RWPE2 (cell line): ENCODE data around the gene IFNW1.
"Not testable (repeated sequence)": the region's sequence is repeated elsewhere in the genome, so short reads cannot be mapped to it uniquely, and the experiment has no call there.

Source experiments
- ATAC-seq: fragments of 200-7000 bp; cut with Tn5 transposase; 3 replicates; pipeline ENCODE4 v1.9.1; 2021; ENCODE audit warnings: low read depth
- DNase-seq: peaks from one replicate; pipeline ENCODE4 v3.0.0-alpha.2; 2020; ENCODE audit warnings: low spot score
- H3K27ac ChIP-seq: fragments of 450-650 bp; 2 replicates; pipeline ENCODE4 v1.5.1; 2017; ENCODE audit warnings: mild to moderate bottlenecking; ENCODE audit not compliant: poor library complexity, severe bottlenecking
- H3K27me3 ChIP-seq: fragments of 250-450 bp; sonication (Bioruptor Pico); 2 replicates; pipeline ENCODE4 v1.5.1; 2021; ENCODE audit warnings: mild to moderate bottlenecking, moderate library complexity; ENCODE audit not compliant: insufficient read depth, poor library complexity, severe bottlenecking
- H3K36me3 ChIP-seq: fragments of 250-450 bp; sonication (Bioruptor Pico); 2 replicates; pipeline ENCODE4 v1.5.1; 2020; ENCODE audit warnings: low read depth, mild to moderate bottlenecking, moderate library complexity
- H3K4me1 ChIP-seq: fragments of 250-450 bp; sonication (Bioruptor Pico); 2 replicates; pipeline ENCODE4 v1.5.1; 2021; ENCODE audit warnings: mild to moderate bottlenecking, moderate library complexity; ENCODE audit not compliant: insufficient read depth, poor library complexity, severe bottlenecking
- H3K4me3 ChIP-seq: fragments of 250-450 bp; sonication (Bioruptor Pico); 2 replicates; pipeline ENCODE4 v1.5.1; 2021; ENCODE audit warnings: mild to moderate bottlenecking, moderate library complexity; ENCODE audit not compliant: severe bottlenecking
- H3K9me3 ChIP-seq: fragments of 250-450 bp; sonication (Bioruptor Pico); 2 replicates; pipeline ENCODE4 v1.5.1; 2021; ENCODE audit warnings: mild to moderate bottlenecking, moderate library complexity; ENCODE audit not compliant: severe bottlenecking
- CTCF ChIP-seq: fragments of 450-650 bp; IDR thresholded peaks from one replicate; pipeline ENCODE4 v1.5.1; 2017; ENCODE audit warnings: mild to moderate bottlenecking, moderate library complexity; ENCODE audit not compliant: poor library complexity, severe bottlenecking

IFNW1 gene

DNA sequence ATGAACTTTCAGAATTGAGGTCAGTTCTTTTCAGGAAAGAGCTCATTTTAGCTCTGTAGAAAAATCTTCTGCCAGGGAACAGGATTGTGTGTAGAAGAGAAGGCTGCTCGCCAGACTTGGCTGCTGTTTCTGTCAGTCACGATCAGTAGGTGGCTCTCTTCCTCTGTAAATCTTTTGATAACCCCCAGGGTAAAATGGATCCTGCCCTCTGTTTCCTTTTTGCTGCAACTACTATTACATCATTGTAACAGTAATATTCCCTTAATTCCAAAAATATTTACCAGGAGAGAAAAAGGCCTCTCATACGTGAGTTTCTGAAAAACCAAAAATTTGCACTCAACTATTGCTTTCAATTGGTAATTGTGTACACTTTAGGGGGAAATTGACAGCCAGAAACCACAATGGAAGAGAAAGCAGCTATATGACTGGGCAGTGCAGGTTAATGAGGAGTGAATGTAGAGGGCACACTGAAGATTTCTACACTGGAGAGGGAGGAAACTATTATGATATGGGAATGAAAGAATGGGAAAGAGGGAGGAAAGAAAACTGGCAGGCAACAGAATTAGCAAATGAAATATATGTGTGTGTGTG lies 12.5 kb upstream of the IFNW1 start:
- H3K9me3 ChIP-seq, result no peaks in the 10 kb centered on the region
- no peak overlapping the region for H3K27ac ChIP-seq
- peaks cover 12% of the 10 kb centered on the region for H3K27me3 ChIP-seq
- peaks cover 6% of the 10 kb centered on the region for H3K4me1 ChIP-seq
- ATAC-seq (peak; percentile 84), DNase-seq (no peak)
- H3K36me3 ChIP-seq, result no peaks in the 10 kb centered on the region; the same call in 1 of the 2 replicates
- no peak overlapping the region for H3K4me3 ChIP-seq
- TF ChIP-seq CTCF, result peak; percentile 53

GRCh38 chr9:21153336-21154017 lies 11.8 kb upstream of the IFNW1 start:
- TF ChIP-seq CTCF, result no peak
- Histone ChIP-seq H3K4me1 (peaks cover 6% of the 10 kb centered on the region), H3K36me3 (no peaks in the 10 kb centered on the region; the same call in 1 of the 2 replicates), H3K9me3 (peaks cover 2% of the 10 kb centered on the region), H3K27me3 (peaks cover 12% of the 10 kb centered on the region), H3K4me3 (no peak overlapping the region), H3K27ac (no peak overlapping the region)
- DNase-seq, result no peak
- peak; percentile 78 for ATAC-seq

- Histone ChIP-seq H3K27ac (no peak overlapping the region), H3K4me1 (no peaks in the 10 kb centered on the region), H3K9me3 (peaks cover 6% of the 10 kb centered on the region), H3K4me3 (no peak overlapping the region), H3K27me3 (peaks cover 6% of the 10 kb centered on the region), H3K36me3 (no peaks in the 10 kb centered on the region)
- DNase-seq (no peak), ATAC-seq (no peak)
- TF ChIP-seq CTCF, result no peak
Measured at GRCh38 chr9:21144603-21145002, 3.0 kb upstream of the IFNW1 start.

DNA sequence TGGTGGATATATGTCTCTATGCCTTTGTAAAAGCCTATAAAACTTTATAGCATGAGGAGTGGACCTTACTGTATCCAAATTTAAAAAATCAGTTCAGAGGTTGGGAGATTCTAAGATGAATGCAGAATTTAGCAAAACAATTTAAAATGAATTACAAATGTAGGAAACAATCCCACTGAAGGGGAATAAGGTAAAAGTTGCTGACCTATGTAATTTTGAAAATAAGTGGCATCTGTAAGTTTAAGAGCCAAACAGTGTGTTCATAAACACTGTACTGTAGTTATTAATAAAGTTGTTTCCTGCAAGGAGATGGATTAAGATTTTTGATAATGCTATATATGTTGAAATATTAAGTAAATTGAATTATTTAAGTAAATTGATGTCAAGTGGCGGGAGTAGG lies 4.6 kb downstream of the IFNW1 start:
- no peak for TF ChIP-seq CTCF
- peaks cover 12% of the 10 kb centered on the region for H3K27me3 ChIP-seq
- H3K4me1 ChIP-seq, result no peaks in the 10 kb centered on the region
- DNase-seq, result no peak
- ATAC-seq, result no peak
- H3K27ac ChIP-seq, result no peak overlapping the region
- H3K4me3 ChIP-seq, result no peak overlapping the region
- no peaks in the 10 kb centered on the region for H3K9me3 ChIP-seq
- H3K36me3 ChIP-seq, result no peaks in the 10 kb centered on the region

DNA sequence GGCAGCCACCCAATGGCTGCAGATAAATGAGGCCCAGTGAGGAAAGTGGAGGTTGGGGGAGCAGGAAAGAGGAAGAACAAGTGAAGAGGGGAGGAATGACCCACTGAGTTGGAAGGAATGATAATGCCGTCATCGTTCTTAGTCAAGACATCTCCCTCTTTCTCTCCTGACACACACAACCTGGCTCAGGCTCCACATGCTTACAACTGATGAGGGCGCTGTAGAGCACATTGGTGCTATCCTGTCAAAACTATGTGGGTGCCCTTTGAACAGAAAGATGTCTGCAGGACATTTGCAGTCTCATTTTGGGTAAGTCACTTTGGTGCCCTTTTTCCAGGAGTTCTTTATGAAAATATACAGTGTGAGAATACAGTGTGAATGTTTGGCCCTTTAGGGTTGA lies 5.9 kb downstream of the IFNW1 start:
- Histone ChIP-seq H3K27ac (no peak overlapping the region), H3K36me3 (no peaks in the 10 kb centered on the region), H3K9me3 (no peaks in the 10 kb centered on the region), H3K4me3 (no peak overlapping the region), H3K27me3 (peaks cover 12% of the 10 kb centered on the region), H3K4me1 (no peaks in the 10 kb centered on the region)
- no peak for TF ChIP-seq CTCF
- ATAC-seq (no peak), DNase-seq (no peak)

GRCh38 chr9:21128186-21128585 lies 13.4 kb downstream of the IFNW1 start:
- not testable (repeated sequence) for ATAC-seq, DNase-seq

More at GRCh38 chr9:21128186-21128585, 13.4 kb downstream of the IFNW1 start:
- not testable (repeated sequence) for H3K36me3 ChIP-seq, H3K4me3 ChIP-seq, H3K9me3 ChIP-seq, H3K4me1 ChIP-seq, H3K27ac ChIP-seq
- peaks cover 16% of the 10 kb centered on the region for H3K27me3 ChIP-seq
